ENCODE measurements around the gene HSPB9. TPM values are rescaled to one million over a fixed set of nuclear protein-coding genes. Genes with fewer than 3 reads are reported as not detected.
A peak's percentile ranks its signal among the peaks of the same experiment; 100 is the strongest.

The HSPB9 gene
- total RNA-seq, 1 experiment from 2014 or later: 0.15 TPM

DNA sequence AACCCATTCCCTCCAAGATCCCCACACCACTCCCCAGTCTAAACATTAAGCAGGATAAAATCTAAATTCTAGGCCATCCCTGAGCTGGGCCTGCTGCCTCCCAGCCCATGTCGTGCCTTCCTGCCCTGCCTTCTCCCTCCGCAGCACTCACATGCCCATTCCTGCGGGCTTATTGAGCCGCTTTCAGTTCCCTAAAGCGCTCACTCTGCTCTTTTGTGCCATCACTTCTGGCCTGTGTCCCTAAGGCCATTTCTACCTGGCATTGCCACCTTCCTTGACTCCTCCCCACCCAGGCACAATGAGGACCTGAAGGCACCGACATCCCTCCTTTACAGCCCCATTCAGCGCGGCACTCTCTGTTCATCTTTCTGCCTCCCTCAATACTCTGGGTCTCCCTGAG is 45.2 kb downstream of the HSPB9 start:
- WGBS (ENCODE audit: extremely low coverage, insufficient read length, low lambda C conversion rate): no CpG with 5 or more reads among the region's 8 CpGs
- peaks cover 7% of the 10 kb centered on the region; the same call in 1 of the 2 replicates for H3K27me3 Mint-ChIP-seq (ENCODE audit: low read depth)
- no peaks in the 10 kb centered on the region for H3K79me2 ChIP-seq (ENCODE audit: insufficient read depth, low read length)
- no peaks in the 10 kb centered on the region for H3K9me3 ChIP-seq (ENCODE audit: control insufficient read depth, low read depth, low read length)
- no peak for TF ChIP-seq CTCF (conservative IDR thresholded peaks at IDR 0.05)
- H3K18ac ChIP-seq (ENCODE audit: insufficient read length, low read depth, low read length): no peak overlapping the region
- H3K4me3 Mint-ChIP-seq: no peak overlapping the region; a peak in 1 of 5 replicates
- no peak overlapping the region for H2BK20ac ChIP-seq (ENCODE audit: low read depth, low read length, poor library complexity, severe bottlenecking)
- no peak overlapping the region for H3K56ac ChIP-seq (ENCODE audit: insufficient read length, low read depth, low read length)
- no peak overlapping the region for H3K4ac ChIP-seq (ENCODE audit: low read depth, low read length)
- no peak overlapping the region for H4K5ac ChIP-seq (ENCODE audit: insufficient read length, low read depth, low read length)
- no peak overlapping the region for H2BK5ac ChIP-seq (ENCODE audit: insufficient read length, low read length)
- H3K27me3 ChIP-seq (ENCODE audit: insufficient read depth, low read length): no peaks in the 10 kb centered on the region
- no peaks in the 10 kb centered on the region for H3K36me3 Mint-ChIP-seq (ENCODE audit: insufficient read depth in 1 of 3, low read depth in 3 of 3)
- H3K4me2 ChIP-seq (ENCODE audit: insufficient read depth, insufficient read length, low read length): no peak overlapping the region
- no peaks in the 10 kb centered on the region for H3K9me3 Mint-ChIP-seq
- no peaks in the 10 kb centered on the region for H3K79me1 ChIP-seq (ENCODE audit: insufficient read depth, low read depth, low read length, poor library complexity, severe bottlenecking)
- H3K27ac Mint-ChIP-seq: 0 out of 7 replicates have a peak overlapping the region, but pooled peaks of 1 of the 3 experiments have one; percentile 33
- H4K20me1 ChIP-seq (ENCODE audit: control insufficient read depth, insufficient read depth, insufficient read length): no peaks in the 10 kb centered on the region
- no peak overlapping the region for H3T11ph ChIP-seq (ENCODE audit: low read length)
- H3K14ac ChIP-seq (ENCODE audit: insufficient read depth, low read length): no peak overlapping the region
- H3K23ac ChIP-seq (ENCODE audit: insufficient read length, low read depth, low read length): no peak overlapping the region
- no peaks in the 10 kb centered on the region for H3K23me2 ChIP-seq (ENCODE audit: insufficient read length, low read depth, low read length, poor library complexity, severe bottlenecking)
- no peaks in the 10 kb centered on the region for H3K4me1 ChIP-seq (ENCODE audit: insufficient read depth, low read length)
- no peak overlapping the region for H4K91ac ChIP-seq (ENCODE audit: insufficient read length, low read depth, low read length)
- peaks cover 2 to 4% of the 10 kb centered on the region in 2 experiments; a peak in 3 of 4 replicates for H3K4me1 Mint-ChIP-seq
- no peak overlapping the region for H2AFZ ChIP-seq (ENCODE audit: low read length)
- no peak overlapping the region for H2AK5ac ChIP-seq (ENCODE audit: insufficient read length, low read length)
- no peak overlapping the region for H2BK12ac ChIP-seq (ENCODE audit: insufficient read length, low read depth, low read length)
- no peak for DNase-seq
- no peak overlapping the region for H2BK15ac ChIP-seq (ENCODE audit: low read depth, low read length)
- H3K27ac ChIP-seq (ENCODE audit: insufficient read length, low read depth, low read length): no peak overlapping the region
- H4K8ac ChIP-seq (replicated peaks; ENCODE audit: insufficient read length, low read depth, low read length): no peak overlapping the region
- H2BK120ac ChIP-seq (ENCODE audit: low read depth, low read length, poor library complexity, severe bottlenecking): no peak overlapping the region
- no peak overlapping the region for H3K9ac ChIP-seq (ENCODE audit: extremely low read depth, insufficient read length, low read length)
